ENCODE results near the gene OMP. TPM values are rescaled to one million over a fixed set of nuclear protein-coding genes. Genes with fewer than 3 reads are reported as not detected.

Gene OMP
- total and polyA plus RNA-seq, 2 donors, result not detected

DNA sequence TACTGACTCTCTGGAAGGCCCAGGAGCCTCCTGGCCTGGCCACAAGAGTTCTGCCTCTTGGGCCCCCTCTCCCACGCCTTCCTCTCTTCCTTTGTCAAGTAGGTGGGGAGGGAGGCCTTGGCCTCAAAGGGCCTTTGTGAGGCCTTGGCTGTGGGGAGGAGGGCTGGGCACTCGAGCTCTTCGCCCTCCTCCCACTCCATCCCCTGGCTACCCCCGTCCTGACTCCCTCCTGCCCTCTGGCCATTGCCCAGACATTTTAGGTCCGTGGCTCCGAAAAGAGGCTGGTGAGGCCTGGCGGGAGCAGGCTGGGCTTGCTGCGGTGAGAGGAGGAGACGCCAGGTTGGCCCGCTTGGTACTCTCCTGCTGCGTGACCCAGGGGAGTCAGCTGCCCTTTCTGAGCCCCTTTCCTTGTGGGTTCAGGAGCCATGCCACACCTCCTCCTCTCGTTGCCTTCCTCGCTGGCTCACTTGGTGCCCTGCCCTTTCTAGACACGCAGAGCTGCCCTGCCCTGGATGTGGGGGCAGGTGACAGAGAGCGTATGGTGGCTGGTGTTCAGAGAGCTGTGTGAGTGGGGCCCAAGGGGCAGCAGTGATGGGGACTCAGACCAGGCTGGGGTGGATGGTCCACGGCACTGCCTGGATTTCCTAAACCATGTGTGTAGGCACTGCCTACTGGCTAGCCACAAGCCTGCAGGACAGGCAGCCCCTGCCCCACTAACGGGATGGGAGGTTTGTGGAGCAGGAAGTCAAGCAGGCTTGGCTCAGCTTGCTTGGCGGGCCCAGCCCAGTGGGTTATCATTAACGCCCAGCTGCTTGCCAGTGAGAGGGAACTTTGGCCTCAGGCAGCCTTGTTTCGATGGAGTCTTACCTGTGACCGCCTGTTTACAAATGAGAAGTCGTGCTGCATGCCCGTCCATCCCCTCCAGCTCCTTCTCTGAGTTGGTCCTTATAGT, 15.8 kb upstream of the OMP start:
- Histone ChIP-seq H3K4me1 (ENCODE audit: insufficient read depth) (peaks cover 2% of the 10 kb centered on the region), H3K27ac (ENCODE audit: low read depth) (peak overlapping the region; percentile 63), H3K4me3 (ENCODE audit: low read depth, low read length) (no peak overlapping the region), H3K36me3 (ENCODE audit: insufficient read depth) (no peaks in the 10 kb centered on the region)
- DNase-seq (ENCODE audit: extremely low spot score), result no peak
- WGBS, result 81% methylated on average over 23 of the region's 23 CpGs

GRCh38 chr11:77087723-77088225, 14.9 kb upstream of the OMP start:
- DNase-seq (ENCODE audit: extremely low spot score), result no peak
- H3K4me1 ChIP-seq (ENCODE audit: insufficient read depth), result peaks cover 2% of the 10 kb centered on the region
- 95% methylated on average over 9 of the region's 9 CpGs for WGBS
- no peak overlapping the region for H3K4me3 ChIP-seq (ENCODE audit: low read depth, low read length)
- peak overlapping the region; percentile 11 for H3K27ac ChIP-seq (ENCODE audit: low read depth)
- no peaks in the 10 kb centered on the region for H3K36me3 ChIP-seq (ENCODE audit: insufficient read depth)

GRCh38 chr11:77088236-77089003, 14.2 kb upstream of the OMP start:
- 73% methylated on average over 11 of the region's 11 CpGs for WGBS

DNA sequence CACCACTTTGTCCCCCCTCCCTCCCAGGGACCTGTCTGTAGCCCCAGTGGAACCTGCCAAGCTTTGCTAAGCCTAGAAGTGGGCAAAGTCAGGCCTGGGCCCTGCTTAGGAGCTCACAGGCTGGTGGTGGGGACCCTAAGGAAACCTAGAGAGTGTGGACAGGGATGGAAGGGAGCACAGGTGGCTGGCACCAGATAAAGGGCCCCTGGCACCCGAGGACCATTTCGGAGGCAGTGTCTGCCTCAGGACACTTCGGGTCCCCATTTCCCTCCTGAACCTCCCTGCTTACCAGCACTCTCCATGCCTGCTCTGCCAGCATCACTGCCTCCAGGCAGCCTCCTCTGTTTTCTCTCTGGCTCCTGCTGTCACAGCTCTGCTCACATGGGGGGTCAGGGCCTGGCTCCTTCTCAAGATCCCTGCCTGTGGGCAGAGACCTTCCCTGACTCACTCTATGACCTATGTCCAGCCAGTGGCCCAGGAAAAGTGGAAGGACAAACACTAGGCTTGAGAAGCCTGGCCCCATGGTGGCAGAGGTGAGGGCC, 13.6 kb upstream of the OMP start:
- no peaks in the 10 kb centered on the region for H3K36me3 ChIP-seq (ENCODE audit: insufficient read depth)
- DNase-seq (ENCODE audit: extremely low spot score), result no peak

More at GRCh38 chr11:77088236-77089003, 14.2 kb upstream of the OMP start:
- H3K36me3 ChIP-seq (ENCODE audit: insufficient read depth), result no peaks in the 10 kb centered on the region
- peak overlapping the region; percentile 31 for H3K27ac ChIP-seq (ENCODE audit: low read depth)
- no peaks in the 10 kb centered on the region for H3K4me1 ChIP-seq (ENCODE audit: insufficient read depth)
- DNase-seq (ENCODE audit: extremely low spot score), result no peak
- H3K4me3 ChIP-seq (ENCODE audit: low read depth, low read length), result no peak overlapping the region

DNA sequence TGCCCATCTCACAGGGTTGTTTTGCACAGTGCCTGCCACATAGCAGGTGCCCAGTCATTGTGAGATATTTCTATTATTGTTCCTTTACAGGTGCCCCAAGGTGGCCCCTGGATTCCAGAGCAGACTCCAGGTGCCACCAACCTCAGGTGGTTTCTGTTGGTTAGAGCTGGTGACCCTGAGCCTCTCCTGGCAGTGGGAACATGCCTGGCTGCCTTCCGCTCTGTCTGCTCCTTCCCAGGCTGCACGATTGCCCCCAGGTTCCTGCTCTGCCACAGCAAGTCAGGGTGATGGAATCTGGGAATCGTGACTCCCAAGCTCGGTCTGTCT, 12.6 kb upstream of the OMP start:
- Histone ChIP-seq H3K4me3 (ENCODE audit: low read depth, low read length) (no peak overlapping the region), H3K36me3 (ENCODE audit: insufficient read depth) (no peaks in the 10 kb centered on the region), H3K27ac (ENCODE audit: low read depth) (no peak overlapping the region), H3K4me1 (ENCODE audit: insufficient read depth) (no peaks in the 10 kb centered on the region)
- 85% methylated on average over 4 of the region's 4 CpGs for WGBS
- DNase-seq (ENCODE audit: extremely low spot score), result no peak

More for the DNA sequence above, 13.6 kb upstream of the OMP start:
- Histone ChIP-seq H3K4me3 (ENCODE audit: low read depth, low read length) (no peak overlapping the region), H3K4me1 (ENCODE audit: insufficient read depth) (no peaks in the 10 kb centered on the region), H3K27ac (ENCODE audit: low read depth) (no peak overlapping the region)
- 97% methylated on average over 3 of the region's 3 CpGs for WGBS

GRCh38 chr11:77090373-77091111, 12.1 kb upstream of the OMP start:
- Histone ChIP-seq H3K27ac (ENCODE audit: low read depth) (no peak overlapping the region), H3K4me1 (ENCODE audit: insufficient read depth) (no peaks in the 10 kb centered on the region), H3K4me3 (ENCODE audit: low read depth, low read length) (no peak overlapping the region), H3K36me3 (ENCODE audit: insufficient read depth) (no peaks in the 10 kb centered on the region)
- 64% methylated on average over 13 of the region's 13 CpGs for WGBS
- no peak for DNase-seq (ENCODE audit: extremely low spot score)

DNA sequence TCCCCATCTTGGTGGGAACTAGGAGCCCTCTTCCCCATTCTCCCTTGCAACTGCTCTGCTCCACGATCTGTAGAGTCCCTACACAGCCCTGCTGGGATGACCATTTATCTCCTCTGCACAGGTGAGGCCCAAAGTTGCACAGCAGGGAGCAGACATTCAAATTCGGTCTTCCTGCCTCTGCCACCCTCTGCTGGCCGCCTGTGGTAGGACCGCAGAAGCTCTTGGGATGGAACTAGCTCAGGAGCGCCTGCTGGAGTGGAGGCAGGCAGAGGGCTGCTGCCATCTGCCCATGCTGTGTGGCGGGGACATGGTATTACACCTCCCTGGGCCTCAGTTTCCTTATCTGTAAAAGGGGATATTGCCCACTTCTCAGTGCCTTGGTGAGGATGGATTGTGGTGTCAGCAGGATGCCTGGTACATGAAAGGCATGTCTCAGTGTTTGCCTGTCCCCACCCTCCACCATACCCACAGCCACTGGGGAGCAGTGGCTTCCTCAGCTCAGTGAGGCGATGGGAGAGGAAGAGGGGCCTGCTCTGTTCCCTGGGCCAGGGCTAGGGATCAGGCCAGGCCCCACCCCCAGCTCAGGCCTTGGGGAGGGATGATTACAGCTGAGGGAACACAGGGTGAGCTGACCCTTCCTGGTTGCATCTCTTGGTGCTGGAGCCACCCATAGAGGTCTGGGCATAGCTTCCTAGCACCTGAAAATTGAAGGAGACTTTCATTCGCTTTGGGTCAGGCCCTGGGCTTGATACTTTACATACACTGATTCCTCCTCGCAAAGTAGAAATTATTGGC, 11.3 kb upstream of the OMP start:
- Histone ChIP-seq H3K36me3 (ENCODE audit: insufficient read depth) (no peaks in the 10 kb centered on the region), H3K4me3 (ENCODE audit: low read depth, low read length) (no peak overlapping the region), H3K4me1 (ENCODE audit: insufficient read depth) (no peaks in the 10 kb centered on the region), H3K27ac (ENCODE audit: low read depth) (no peak overlapping the region)
- no peak for DNase-seq (ENCODE audit: extremely low spot score)
- 34% methylated on average over 9 of the region's 9 CpGs for WGBS

DNA sequence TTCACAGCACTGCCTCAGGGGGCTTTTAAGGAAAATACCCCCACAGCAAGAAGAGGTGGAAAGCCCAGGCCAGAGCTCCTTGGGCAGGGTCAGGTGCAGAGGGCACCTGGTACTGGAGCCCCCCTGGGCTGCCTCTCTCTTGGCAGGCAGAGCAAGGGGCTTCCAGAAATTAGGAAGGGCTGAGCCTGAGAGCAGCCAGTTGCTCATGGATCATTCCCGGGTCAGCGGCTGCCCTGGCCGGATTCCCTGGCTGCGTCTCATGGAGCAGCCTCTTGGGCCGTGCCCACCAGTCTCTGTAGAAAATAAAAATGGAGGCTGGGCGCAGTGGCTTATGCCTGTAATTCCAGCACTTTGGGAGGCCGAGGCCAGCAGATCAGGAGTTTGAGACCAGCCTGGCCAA, 10.3 kb upstream of the OMP start:
- Histone ChIP-seq H3K4me3 (ENCODE audit: low read depth, low read length) (no peak overlapping the region), H3K4me1 (ENCODE audit: insufficient read depth) (no peaks in the 10 kb centered on the region), H3K36me3 (ENCODE audit: insufficient read depth) (no peaks in the 10 kb centered on the region), H3K27ac (ENCODE audit: low read depth) (no peak overlapping the region)
- 64% methylated on average over 7 of the region's 7 CpGs for WGBS
- DNase-seq (ENCODE audit: extremely low spot score), result no peak

- no peaks in the 10 kb centered on the region for H3K4me1 ChIP-seq (ENCODE audit: insufficient read depth)
- DNase-seq (ENCODE audit: extremely low spot score), result no peak
- 93% methylated on average over 33 of the region's 33 CpGs for WGBS
- H3K27ac ChIP-seq (ENCODE audit: low read depth), result no peak overlapping the region
- no peak overlapping the region for H3K4me3 ChIP-seq (ENCODE audit: low read depth, low read length)
- no peaks in the 10 kb centered on the region for H3K36me3 ChIP-seq (ENCODE audit: insufficient read depth)
Observed at GRCh38 chr11:77093056-77093891, 9.4 kb upstream of the OMP start.

DNA sequence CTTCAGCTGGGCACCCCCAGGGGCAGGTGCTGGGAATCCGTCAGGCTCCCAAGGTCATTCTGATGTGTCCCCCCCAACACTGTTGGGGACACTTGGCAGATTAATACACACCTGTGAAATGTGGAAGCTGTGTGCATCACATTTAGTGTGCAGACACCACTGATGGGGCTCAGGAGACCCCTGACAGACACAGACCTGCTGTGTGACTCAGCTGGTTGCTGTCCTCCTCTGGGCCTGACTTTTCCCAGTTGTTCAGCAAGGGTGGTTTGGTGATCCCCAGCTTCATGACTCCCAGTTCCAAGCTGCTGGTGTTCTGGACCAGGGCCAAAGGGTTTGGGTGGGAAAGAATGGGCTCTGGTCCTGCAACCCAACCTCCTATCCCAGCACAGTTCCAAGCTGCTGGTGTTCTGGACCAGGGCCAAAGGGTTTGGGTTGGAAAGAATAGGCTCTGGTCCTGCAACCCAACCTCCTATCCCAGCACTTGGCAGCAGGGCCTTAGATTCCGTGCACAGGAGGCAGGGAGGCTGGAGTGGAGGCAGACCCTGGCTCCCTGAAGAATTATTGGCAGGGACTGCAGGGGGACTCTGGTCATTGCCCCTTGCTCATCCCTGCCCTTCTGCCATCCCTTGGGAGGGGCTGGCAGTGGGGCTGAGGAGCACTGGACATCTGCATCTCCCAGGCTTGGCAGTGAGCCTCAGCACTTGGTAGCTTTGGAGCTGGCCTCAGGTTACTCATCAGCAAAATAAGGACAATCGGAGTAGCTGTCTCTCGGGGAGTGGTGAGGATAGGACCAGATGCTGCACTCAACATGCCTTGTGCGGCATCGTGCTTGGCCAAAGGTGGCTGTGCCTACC, 8.4 kb upstream of the OMP start:
- no peak overlapping the region for H3K4me3 ChIP-seq (ENCODE audit: low read depth, low read length)
- H3K36me3 ChIP-seq (ENCODE audit: insufficient read depth), result no peaks in the 10 kb centered on the region
- no peaks in the 10 kb centered on the region for H3K4me1 ChIP-seq (ENCODE audit: insufficient read depth)
- 92% methylated on average over 6 of the region's 6 CpGs for WGBS
- no peak for DNase-seq (ENCODE audit: extremely low spot score)
- H3K27ac ChIP-seq (ENCODE audit: low read depth), result no peak overlapping the region

DNA sequence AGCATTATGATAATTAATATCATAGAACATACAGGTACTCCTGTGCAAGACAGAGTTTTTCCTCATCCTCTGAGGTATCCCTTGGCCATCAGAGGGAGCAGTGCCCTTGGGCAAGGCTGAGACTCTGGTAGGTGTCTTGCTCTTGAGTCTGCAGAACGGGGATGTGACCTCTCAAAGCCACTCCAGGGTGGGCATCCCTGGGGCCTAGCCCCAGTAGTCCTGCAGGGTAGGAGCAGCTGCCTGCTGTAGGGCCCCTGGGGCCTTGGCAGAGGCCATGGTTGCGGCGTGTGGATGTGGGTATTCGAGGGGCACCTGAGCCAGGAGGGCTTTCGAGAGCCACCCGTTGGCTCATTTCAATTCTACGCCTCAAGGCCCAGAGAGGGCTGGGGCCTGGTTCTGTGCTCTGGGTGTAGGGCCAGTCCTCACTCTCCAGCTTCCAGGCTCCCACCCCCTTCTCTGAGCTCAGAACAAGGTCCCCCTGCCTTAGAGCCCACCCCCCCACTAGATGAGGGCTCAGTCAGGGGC, 7.7 kb upstream of the OMP start:
- no peak for DNase-seq (ENCODE audit: extremely low spot score)
- no peak overlapping the region for H3K27ac ChIP-seq (ENCODE audit: low read depth)
- 95% methylated on average over 7 of the region's 7 CpGs for WGBS
- no peaks in the 10 kb centered on the region for H3K36me3 ChIP-seq (ENCODE audit: insufficient read depth)
- no peak overlapping the region for H3K4me3 ChIP-seq (ENCODE audit: low read depth, low read length)
- H3K4me1 ChIP-seq (ENCODE audit: insufficient read depth), result no peaks in the 10 kb centered on the region
